Fibroblast of pulmonary artery (primary cell): Measurements from ENCODE around the gene GABBR1.

Experiments used
- DNase-seq: peaks from one replicate; pipeline ENCODE4 v3.0.0-alpha.2; 2010; ENCODE audit warnings: low read depth
- H3K4me3 ChIP-seq: replicated peaks from 2 replicates; pipeline ENCODE4 v1.5.1; 2011; ENCODE audit warnings: low read depth, mild to moderate bottlenecking, control low read depth, low read length, moderate library complexity
- TF ChIP-seq, protein P1 (sequence below): IDR thresholded peaks from 2 replicates; pipeline ENCODE4 v1.5.1; 2011; ENCODE audit warnings: mild to moderate bottlenecking, control low read depth, low read length, inconsistent platforms; ENCODE audit errors: missing control alignments

The GABBR1 gene

DNA sequence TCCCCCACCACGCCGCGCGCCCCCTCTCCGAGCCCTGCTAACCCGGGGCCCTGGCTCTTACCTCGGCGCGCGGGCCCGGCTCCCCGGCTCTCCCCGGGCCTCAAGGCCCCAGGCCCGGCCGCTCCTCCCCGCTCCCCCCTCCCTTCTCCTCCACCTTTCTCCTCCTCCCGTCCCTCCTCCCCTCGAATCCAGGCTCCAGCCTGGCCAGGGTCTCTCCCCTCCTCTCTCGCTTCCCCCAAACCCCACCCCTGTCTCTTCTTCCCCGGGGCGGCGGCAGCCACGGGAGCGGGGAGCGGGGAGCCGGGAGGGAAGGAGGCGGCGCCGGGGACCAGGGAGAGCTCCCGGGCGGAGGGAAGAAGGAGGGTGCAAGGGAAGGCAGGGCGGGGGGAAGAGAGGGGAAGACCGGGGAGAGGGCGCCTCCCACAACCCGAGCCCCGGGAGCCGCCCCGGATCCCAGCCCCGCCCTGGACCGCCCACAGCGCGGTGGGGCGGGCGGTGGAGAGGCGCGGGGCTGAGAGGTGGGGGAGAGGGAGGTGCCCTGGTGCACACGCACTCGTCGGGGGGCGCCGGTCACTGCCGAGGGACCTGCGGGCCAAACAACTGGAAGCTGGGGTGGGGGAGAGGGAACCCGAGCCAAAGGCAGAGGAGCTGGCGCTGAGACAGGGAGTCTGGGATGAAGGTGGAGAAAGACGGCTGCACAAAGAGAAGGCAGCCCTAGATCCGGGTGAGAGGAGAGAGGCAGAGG, at the start of gene GABBR1:
GABBR1 (minus strand) TSS at position 395 of the 745 bp plus-strand sequence. CDS start 798 bp downstream, outside the sequence.
- DNase-seq, result peak; percentile 85
- TF ChIP-seq, protein P1, sequence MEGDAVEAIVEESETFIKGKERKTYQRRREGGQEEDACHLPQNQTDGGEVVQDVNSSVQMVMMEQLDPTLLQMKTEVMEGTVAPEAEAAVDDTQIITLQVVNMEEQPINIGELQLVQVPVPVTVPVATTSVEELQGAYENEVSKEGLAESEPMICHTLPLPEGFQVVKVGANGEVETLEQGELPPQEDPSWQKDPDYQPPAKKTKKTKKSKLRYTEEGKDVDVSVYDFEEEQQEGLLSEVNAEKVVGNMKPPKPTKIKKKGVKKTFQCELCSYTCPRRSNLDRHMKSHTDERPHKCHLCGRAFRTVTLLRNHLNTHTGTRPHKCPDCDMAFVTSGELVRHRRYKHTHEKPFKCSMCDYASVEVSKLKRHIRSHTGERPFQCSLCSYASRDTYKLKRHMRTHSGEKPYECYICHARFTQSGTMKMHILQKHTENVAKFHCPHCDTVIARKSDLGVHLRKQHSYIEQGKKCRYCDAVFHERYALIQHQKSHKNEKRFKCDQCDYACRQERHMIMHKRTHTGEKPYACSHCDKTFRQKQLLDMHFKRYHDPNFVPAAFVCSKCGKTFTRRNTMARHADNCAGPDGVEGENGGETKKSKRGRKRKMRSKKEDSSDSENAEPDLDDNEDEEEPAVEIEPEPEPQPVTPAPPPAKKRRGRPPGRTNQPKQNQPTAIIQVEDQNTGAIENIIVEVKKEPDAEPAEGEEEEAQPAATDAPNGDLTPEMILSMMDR, result no peak
- H3K4me3 ChIP-seq, result peak within 1 kb of the TSS; percentile 67

DNA sequence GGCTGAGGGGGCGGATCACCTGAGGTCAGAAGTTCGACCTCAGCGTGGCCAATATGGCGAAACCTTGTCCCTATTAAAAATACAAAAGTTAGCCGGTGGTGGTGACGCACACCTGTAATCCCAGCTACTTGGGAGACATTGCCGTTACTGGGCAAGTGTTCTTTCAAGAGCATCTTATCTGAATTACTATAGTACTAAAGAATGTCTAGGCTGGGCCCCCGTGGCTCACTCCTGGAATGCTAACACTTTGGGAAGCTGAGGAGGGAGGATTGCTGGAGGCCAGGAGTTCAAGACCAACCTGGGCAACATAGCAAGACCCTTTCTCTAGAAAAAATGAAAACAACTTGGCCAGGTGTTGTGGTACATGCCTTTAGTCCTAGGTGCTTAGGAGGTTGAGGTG, 48.8 kb upstream of the GABBR1 start:
- TF ChIP-seq, protein P1, result no peak
- peak; percentile 11 for DNase-seq
- no peak overlapping the region for H3K4me3 ChIP-seq

DNA sequence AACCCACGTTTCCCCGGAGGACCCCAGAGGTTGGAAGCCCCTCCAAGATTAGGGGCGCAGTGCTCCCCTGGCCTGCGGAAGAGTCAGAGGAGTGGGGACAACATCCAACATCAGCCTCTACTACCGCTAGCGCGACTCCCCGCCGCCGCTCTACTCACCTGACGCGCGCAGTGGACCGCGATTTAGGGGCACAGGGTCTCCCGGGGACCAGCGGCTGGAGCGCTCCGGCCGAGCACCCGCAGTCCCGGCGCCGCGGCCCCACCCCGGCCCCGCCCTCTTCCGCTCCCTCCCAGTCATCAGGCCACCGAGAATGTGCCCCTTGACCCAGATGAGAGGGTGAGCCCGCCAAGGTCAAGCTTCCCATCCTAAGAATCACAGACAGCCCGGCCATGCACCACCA, 47.9 kb upstream of the GABBR1 start, which contains the start of gene ZFP57:
ZFP57 (minus strand) TSS at position 249 of the 400 bp plus-strand sequence. CDS start 4,149 bp downstream, outside the sequence.
- DNase-seq, result no peak
- TF ChIP-seq, protein P1, result no peak
- peak within 1 kb of the TSS; percentile 31 for H3K4me3 ChIP-seq

DNA sequence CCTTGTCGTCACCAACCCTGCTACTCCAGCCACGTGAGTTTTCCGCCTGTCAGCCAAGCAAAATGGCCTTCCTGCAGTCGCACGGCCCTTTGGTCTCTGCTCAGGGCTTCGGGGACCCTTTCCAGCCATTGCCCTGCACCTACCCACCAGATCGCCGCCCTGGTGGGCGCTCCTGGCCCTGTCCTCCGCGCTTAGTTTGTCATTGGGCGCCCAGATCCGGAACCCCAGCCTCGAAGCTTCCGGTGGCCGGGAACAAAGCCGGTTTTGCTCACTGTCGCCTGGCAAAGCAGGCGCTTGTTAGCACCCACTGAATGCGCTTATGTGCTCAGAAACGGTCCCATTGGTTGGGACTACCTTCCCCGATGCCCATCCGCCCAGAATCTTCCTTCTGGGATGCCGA, 47.4 kb upstream of the GABBR1 start:
- TF ChIP-seq, protein P1, result no peak
- DNase-seq, result no peak
- H3K4me3 ChIP-seq, result peak overlapping the region; percentile 31

DNA sequence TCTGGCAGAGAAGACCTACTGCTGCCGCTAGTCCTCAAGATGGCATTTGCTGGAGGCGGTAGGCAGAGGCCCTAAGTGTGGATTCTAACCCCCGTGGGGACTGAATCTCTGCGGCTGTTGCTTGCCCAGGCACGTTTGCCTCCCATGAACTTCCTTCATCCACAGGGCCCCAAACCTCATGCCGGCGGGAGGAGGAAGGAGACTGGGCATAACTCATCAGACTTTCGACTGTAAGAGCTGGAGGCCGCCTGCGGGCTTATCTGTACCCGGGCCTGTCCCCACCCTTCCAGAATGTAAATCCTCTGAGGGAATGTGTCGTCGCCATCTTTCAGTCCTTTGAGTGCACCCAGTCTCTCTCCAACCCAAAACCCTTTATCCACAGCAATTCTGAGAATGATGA, 47.0 kb upstream of the GABBR1 start:
- no peak for DNase-seq
- H3K4me3 ChIP-seq, result peak overlapping the region; percentile 31
- TF ChIP-seq, protein P1, result no peak

DNA sequence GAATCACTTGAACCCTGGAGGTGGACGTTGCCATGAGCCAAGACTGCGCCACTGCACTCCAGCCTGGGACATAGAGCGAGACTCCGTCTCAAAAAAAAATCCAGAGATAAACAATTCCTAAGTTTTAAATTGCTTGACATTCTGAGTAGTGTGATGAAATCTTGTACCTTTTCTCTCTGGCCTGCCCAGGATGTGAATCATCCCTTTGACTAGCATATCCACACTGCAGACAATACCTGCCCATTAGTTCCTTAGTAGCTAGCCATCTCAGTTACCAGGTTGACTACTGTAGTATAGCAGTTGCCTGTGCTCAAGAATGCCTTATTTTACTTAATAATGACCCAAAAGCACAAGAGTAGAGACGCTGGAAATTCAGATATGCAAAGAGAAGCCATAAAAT, 45.1 kb upstream of the GABBR1 start:
- H3K4me3 ChIP-seq, result no peak overlapping the region
- DNase-seq, result peak; percentile 32
- TF ChIP-seq, protein P1, result no peak
